Loucy (cell line): ENCODE results near the gene AK4.

Source experiments
- H2AFZ ChIP-seq: fragments of 200-600 bp; sonication (generic); 2 replicates; pipeline ENCODE4 v1.6.0; 2016; ENCODE audit warnings: antibody characterized with exemption, mild to moderate bottlenecking, low read length, moderate library complexity
- H3F3A ChIP-seq: fragments of 200-600 bp; 2 replicates; pipeline ENCODE4 v1.6.0; 2016; ENCODE audit warnings: antibody characterized with exemption, low read depth, mild to moderate bottlenecking
- H3K27me3 ChIP-seq: fragments of 200-600 bp; sonication (generic); 2 replicates; pipeline ENCODE4 v1.6.1; 2014; ENCODE audit warnings: low read length, mild to moderate bottlenecking; ENCODE audit not compliant: insufficient read depth, poor library complexity, severe bottlenecking
- H3K36me3 ChIP-seq: fragments of 200-600 bp; sonication (generic); 2 replicates; pipeline ENCODE4 v1.6.1; 2016; ENCODE audit warnings: low read length; ENCODE audit not compliant: insufficient read depth
- H3K4me1 ChIP-seq: fragments of 200-600 bp; sonication (generic); 2 replicates; pipeline ENCODE4 v1.5.1; 2014; ENCODE audit warnings: low read length, mild to moderate bottlenecking; ENCODE audit not compliant: insufficient read depth, poor library complexity, severe bottlenecking
- H3K4me2 ChIP-seq: fragments of 200-600 bp; sonication (generic); 2 replicates; pipeline ENCODE4 v1.6.0; 2014; ENCODE audit warnings: antibody characterized with exemption, low read length, low read depth, mild to moderate bottlenecking; ENCODE audit not compliant: poor library complexity, severe bottlenecking
- H3K4me3 ChIP-seq: fragments of 200-600 bp; sonication (generic); 2 replicates; pipeline ENCODE4 v1.5.1; 2014; ENCODE audit warnings: low read length, mild to moderate bottlenecking, mixed read lengths; ENCODE audit not compliant: poor library complexity, severe bottlenecking
- H3K79me2 ChIP-seq: fragments of 200-600 bp; sonication (generic); 2 replicates; pipeline ENCODE4 v1.6.1; 2014; ENCODE audit warnings: low read length; ENCODE audit not compliant: insufficient read depth
- H3K9ac ChIP-seq: fragments of 200-600 bp; sonication (generic); 2 replicates; pipeline ENCODE4 v1.6.0; 2014; ENCODE audit warnings: mild to moderate bottlenecking, low read depth, low read length, moderate library complexity; ENCODE audit not compliant: poor library complexity, severe bottlenecking
- H3K9me2 ChIP-seq: fragments of 200-600 bp; sonication (generic); replicated peaks from 2 replicates; pipeline ENCODE4 v1.6.1; 2016; ENCODE audit warnings: low read depth, low read length, mixed read lengths
- H3K9me3 ChIP-seq: fragments of 200-600 bp; sonication (generic); 2 replicates; pipeline ENCODE4 v1.6.1; 2014; ENCODE audit warnings: mild to moderate bottlenecking, antibody characterized with exemption, low read length, low read depth; ENCODE audit not compliant: insufficient read depth
- H4K20me1 ChIP-seq: fragments of 200-600 bp; sonication (generic); 2 replicates; pipeline ENCODE4 v1.6.0; 2014; ENCODE audit warnings: antibody characterized with exemption, low read length, mild to moderate bottlenecking; ENCODE audit not compliant: insufficient read depth, poor library complexity, severe bottlenecking
- CTCF ChIP-seq: fragments of 200-600 bp; sonication (generic); conservative IDR thresholded peaks from 2 replicates; pipeline ENCODE4 v1.5.1; 2014; ENCODE audit warnings: mild to moderate bottlenecking, antibody characterized with exemption, low read length
- EZH2phosphoT487 ChIP-seq: fragments of 200-600 bp; IDR thresholded peaks from 2 replicates; pipeline ENCODE4 v1.6.1; 2018; ENCODE audit warnings: antibody characterized with exemption, mild to moderate bottlenecking, moderate library complexity, borderline replicate concordance

AK4 gene

GRCh38 chr1:65260851-65261473, 113.0 kb downstream of the AK4 start:
- no peaks in the 10 kb centered on the region for H3K79me2 ChIP-seq

DNA sequence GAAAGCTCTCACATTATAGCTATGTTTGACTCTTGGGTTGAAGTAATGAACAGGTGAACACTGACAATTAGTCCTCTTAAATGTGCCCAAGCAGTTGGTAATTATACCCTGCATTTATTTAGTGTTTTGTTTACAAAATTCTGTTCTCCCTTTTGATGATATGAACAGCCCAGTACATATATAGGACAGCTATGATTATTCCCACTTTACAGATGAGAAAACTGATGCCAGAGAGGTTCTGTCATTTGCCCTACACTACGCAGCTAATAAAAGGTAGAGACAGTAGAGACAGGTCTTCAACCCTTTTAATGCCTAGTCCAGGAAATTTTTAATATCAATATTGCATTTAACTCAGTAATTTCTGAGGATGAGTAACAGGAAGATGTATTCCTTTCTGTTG, 115.3 kb downstream of the AK4 start:
- Histone ChIP-seq H3K79me2 (no peaks in the 10 kb centered on the region), H3K9ac (no peak overlapping the region), H3K4me3 (no peak overlapping the region), H4K20me1 (no peaks in the 10 kb centered on the region), H3K4me2 (no peak overlapping the region), H3K4me1 (peaks cover 19% of the 10 kb centered on the region), H2AFZ (no peak overlapping the region), H3K36me3 (no peaks in the 10 kb centered on the region), H3F3A (no peaks in the 10 kb centered on the region), H3K9me2 (no peaks in the 10 kb centered on the region), H3K27me3 (no peaks in the 10 kb centered on the region), H3K9me3 (no peaks in the 10 kb centered on the region)
- TF ChIP-seq CTCF: no peak
- no peak for TF ChIP-seq EZH2phosphoT487

More at GRCh38 chr1:65260851-65261473, 113.0 kb downstream of the AK4 start:
- Histone ChIP-seq H3K4me1 (peaks cover 23% of the 10 kb centered on the region), H3K9me2 (no peaks in the 10 kb centered on the region), H3K36me3 (no peaks in the 10 kb centered on the region), H4K20me1 (no peaks in the 10 kb centered on the region), H3K4me2 (peak overlapping the region; percentile 38), H3K9me3 (no peaks in the 10 kb centered on the region), H2AFZ (no peak overlapping the region), H3K9ac (no peak overlapping the region), H3K27me3 (no peaks in the 10 kb centered on the region), H3K4me3 (no peak overlapping the region), H3F3A (no peaks in the 10 kb centered on the region)
- TF ChIP-seq EZH2phosphoT487 (no peak), CTCF (no peak)

- Histone ChIP-seq H3K4me1 (peaks cover 13% of the 10 kb centered on the region), H4K20me1 (no peaks in the 10 kb centered on the region), H3K4me3 (no peak overlapping the region), H3K9ac (no peak overlapping the region), H3K27me3 (no peaks in the 10 kb centered on the region), H3K9me2 (no peaks in the 10 kb centered on the region), H3F3A (no peaks in the 10 kb centered on the region), H2AFZ (no peak overlapping the region), H3K9me3 (no peaks in the 10 kb centered on the region), H3K36me3 (no peaks in the 10 kb centered on the region), H3K79me2 (no peaks in the 10 kb centered on the region), H3K4me2 (no peak overlapping the region)
- TF ChIP-seq CTCF (no peak), EZH2phosphoT487 (no peak)
Observed at GRCh38 chr1:65264197-65264929, 116.4 kb downstream of the AK4 start.
